Stomach (tissue), 19 donors: ENCODE measurements around the gene MTHFD2L. TPM values are rescaled to one million over a fixed set of nuclear protein-coding genes. Genes with fewer than 3 reads are reported as not detected.
A peak's percentile ranks its signal among the peaks of the same experiment; 100 is the strongest.

ENCODE experiments used
- DNase-seq, 2 donors: peaks; one replicate each; pipeline versions ENCODE4 v3.0.0 to v3.0.0-alpha.2; 2013 to 2019
- H3K27ac ChIP-seq, 5 donors: fragments of 200-600 bp in 4 of 5; sonication (generic) in 4 of 5; one replicate each; pipeline ENCODE4 v1.5.1; 2013 to 2019; ENCODE audit warnings: mild to moderate bottlenecking in 1 of 5, moderate library complexity in 1 of 5
- H3K27me3 ChIP-seq, 3 donors: fragments of 200-600 bp; sonication (generic); one replicate each; pipeline ENCODE4 v1.5.1; 2017 to 2019; ENCODE audit warnings: mixed run types in 1 of 3
- H3K36me3 ChIP-seq, 4 donors: fragments of 200-600 bp; sonication (generic); 1 replicate in 3 of 4; 2 replicates in 1 of 4; pipeline ENCODE4 v1.5.1; 2016 to 2019
- H3K4me1 ChIP-seq, 4 donors: fragments of 200-600 bp; sonication (generic); one replicate each; pipeline ENCODE4 v1.5.1; 2016 to 2019
- H3K4me3 ChIP-seq, 4 donors: fragments of 200-600 bp; sonication (generic) in 3 of 4; one replicate each; pipeline ENCODE4 v1.5.1; 2016 to 2019; ENCODE audit warnings: mild to moderate bottlenecking in 1 of 4
- H3K9me3 ChIP-seq, 4 donors: fragments of 200-600 bp; sonication (generic); one replicate each; pipeline ENCODE4 v1.5.1; 2016 to 2019
- EP300 ChIP-seq: sonication (generic); formaldehyde crosslinking; IDR thresholded peaks from one replicate; pipeline ENCODE4 v1.6.1; 2017; ENCODE audit warnings: antibody characterized with exemption
- POLR2A ChIP-seq, 4 donors: fragments of 450-650 bp; IDR thresholded peaks; one replicate each; pipeline ENCODE4 v1.6.1; 2016; ENCODE audit warnings: antibody characterized with exemption in 4 of 4, control low read depth in 2 of 4, mild to moderate bottlenecking in 1 of 4, moderate library complexity in 1 of 4
- POLR2AphosphoS5 ChIP-seq, 3 donors: sonication (generic); formaldehyde crosslinking; IDR thresholded peaks; one replicate each; pipeline ENCODE4 v1.6.1; 2016; ENCODE audit warnings: antibody characterized with exemption in 3 of 3
- WGBS, 5 donors: extraction: QIAGEN DNeasy Blood & Tissue Kit in 3 of 5; methylation state at CpG; one replicate each; pipeline versions ENCODE4 v1.1.5 to v1.1.7; 2013 to 2018; 5-methylcytosine and 5-hydroxymethylcytosine counted together
- intact Hi-C: fragments of 100-400 bp; cut with DNase I; formaldehyde crosslinking; loops from one replicate; pipeline ENCODE4 v1.15.1; 2023; ENCODE audit warnings: low total_unique reads
- long read RNA-seq, 10 donors: transcript quantifications; one replicate each; lab custom pipeline, GENCODE V29; 2026
- polyA plus RNA-seq, 3 donors: library from polyadenylated mRNA; stranded (reverse); fragments of 200-250 nt; gene quantifications; one replicate each; pipeline ENCODE4 v1.2.3, GENCODE V29; 2013
- total RNA-seq, 5 donors: library from RNA; depleted of rRNA; stranded (reverse); fragments of >200 nt; gene quantifications; one replicate each; pipeline versions ENCODE4 v1.1.0 to v1.2.3, GENCODE V29; 2014 to 2016
- TF ChIP-seq, protein P1 (sequence below), 7 experiments: fragments of 450-650 bp in 4 of 7; fragments of 200-600 bp in 3 of 7; sonication (generic) in 3 of 7; IDR thresholded peaks; one replicate each; pipeline ENCODE4 v1.5.1; 2016 to 2019; ENCODE audit warnings: antibody characterized with exemption in 7 of 7, control low read depth in 2 of 7, mild to moderate bottlenecking in 1 of 7
- donor health status: healthy with polysubstance abuse.
- donor health status: Bipolar disorder and iron deficiency.
- donor health status: healthy.

MTHFD2L gene
- total RNA-seq (10 to 100 TPM in 3 of 5 donors, 1 to 10 TPM in 2; 1.4 to 34.1 (median 13.4) TPM), polyA plus RNA-seq (1 to 10 TPM; 6.6 to 8.3 (median 7.1) TPM)
- long read RNA-seq, donor 1, partial matches to known transcripts: 0 of 3 reads
- long read RNA-seq, donor 1, other reads (novel, unspliced or antisense): 0 of 3 reads
- long read RNA-seq, donor 2, transcript MTHFD2L-208 (2 exons, 2,363 nt): major isoform, 13 of 14 reads
- long read RNA-seq, donor 2, partial matches to known transcripts: 0 of 14 reads
- long read RNA-seq, donor 2, other reads (novel, unspliced or antisense): 0 of 14 reads
- long read RNA-seq, donor 3, transcript MTHFD2L-208 (2 exons, 2,363 nt): major isoform, 11 of 12 reads
- long read RNA-seq, donor 3, partial matches to known transcripts: 0 of 12 reads
- long read RNA-seq, donor 3, other reads (novel, unspliced or antisense): 0 of 12 reads
- long read RNA-seq, donor 4: 0 reads
- long read RNA-seq, donor 5, transcript MTHFD2L-208 (2 exons, 2,363 nt): major isoform, 15 of 16 reads
- long read RNA-seq, donor 5, partial matches to known transcripts: 0 of 16 reads
- long read RNA-seq, donor 5, other reads (novel, unspliced or antisense): 0 of 16 reads
- long read RNA-seq, donor 6: 0 reads
- long read RNA-seq, donor 7, transcript MTHFD2L-208 (2 exons, 2,363 nt): major isoform, 7 of 9 reads
- long read RNA-seq, donor 7, partial matches to known transcripts: 0 of 9 reads
- long read RNA-seq, donor 7, other reads (novel, unspliced or antisense): 0 of 9 reads
- long read RNA-seq, donor 8, transcript MTHFD2L-208 (2 exons, 2,363 nt): major isoform, 9 of 10 reads
- long read RNA-seq, donor 8, partial matches to known transcripts: 0 of 10 reads
- long read RNA-seq, donor 8, other reads (novel, unspliced or antisense): 0 of 10 reads
- long read RNA-seq, donor 9, transcript MTHFD2L-208 (2 exons, 2,363 nt): major isoform, 11 of 11 reads
- long read RNA-seq, donor 9, partial matches to known transcripts: 0 of 11 reads
- long read RNA-seq, donor 9, other reads (novel, unspliced or antisense): 0 of 11 reads
- long read RNA-seq, donor 10, transcript MTHFD2L-208 (2 exons, 2,363 nt): major isoform, 6 of 6 reads
- long read RNA-seq, donor 10, partial matches to known transcripts: 0 of 6 reads
- long read RNA-seq, donor 10, other reads (novel, unspliced or antisense): 0 of 6 reads

DNA sequence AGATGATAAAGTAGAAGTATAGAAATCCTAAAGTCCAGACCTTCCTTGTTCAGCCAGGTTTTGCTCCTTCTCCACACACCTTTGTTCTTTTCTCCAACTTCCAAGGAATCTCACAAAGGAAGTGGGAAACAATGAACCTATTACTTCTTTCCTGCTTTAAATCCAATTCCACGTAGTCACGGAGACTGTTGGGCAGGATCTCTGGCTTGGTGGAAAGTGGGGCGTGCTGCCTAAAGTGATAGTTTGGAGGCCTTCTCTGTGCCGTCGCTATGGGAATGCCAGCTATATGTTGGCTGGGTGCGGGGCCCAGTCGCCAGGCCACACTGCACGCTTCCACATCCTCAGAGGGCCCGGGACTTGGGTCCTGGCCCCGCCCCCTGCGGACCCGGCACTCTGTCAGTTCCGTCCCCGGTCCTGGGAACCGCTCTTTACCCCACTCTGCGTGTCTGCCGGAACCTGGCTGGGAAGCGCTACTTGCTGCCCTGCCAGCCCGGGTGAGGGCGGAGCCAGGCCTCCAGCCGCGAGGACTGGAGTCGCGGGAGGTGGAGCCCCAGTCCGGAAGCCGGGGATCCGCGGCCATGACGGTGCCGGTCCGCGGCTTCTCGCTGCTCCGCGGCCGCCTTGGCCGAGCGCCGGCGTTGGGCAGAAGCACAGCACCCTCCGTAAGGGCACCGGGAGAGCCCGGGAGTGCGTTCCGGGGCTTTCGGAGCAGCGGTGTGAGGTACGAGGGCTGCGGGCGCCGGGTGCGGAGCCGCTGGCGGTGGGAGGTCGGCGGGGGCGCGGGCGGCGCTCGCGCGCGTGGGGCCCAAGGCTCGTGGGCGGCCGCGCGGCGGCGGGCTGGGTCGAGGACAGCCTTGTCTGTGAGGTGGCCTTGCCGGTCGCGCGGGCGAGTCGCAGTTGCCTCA lies at the start of gene MTHFD2L:
Gene MTHFD2L, plus strand, starts transcription at position 558 of the 905 bp plus-strand sequence. Its CDS starts 21 bp downstream, at position 579.
- Histone ChIP-seq H3K27me3 (no peaks in the 10 kb centered on the region), H3K27ac (peak within 1 kb of the TSS; percentile 87 to 97 (median 92)), H3K36me3 (peaks cover 0 to 24% (median 14%) of the 10 kb centered on the region in 4 donors), H3K4me3 (peak within 1 kb of the TSS; percentile 59 to 70 (median 62)), H3K9me3 (no peaks in the 10 kb centered on the region), H3K4me1 (peaks cover 7 to 40% (median 17%) of the 10 kb centered on the region in 4 donors)
- TF ChIP-seq POLR2A (IDR thresholded peaks at IDR 0.05): peak in 1 of 4 donors; percentile 74
- TF ChIP-seq, protein P1, sequence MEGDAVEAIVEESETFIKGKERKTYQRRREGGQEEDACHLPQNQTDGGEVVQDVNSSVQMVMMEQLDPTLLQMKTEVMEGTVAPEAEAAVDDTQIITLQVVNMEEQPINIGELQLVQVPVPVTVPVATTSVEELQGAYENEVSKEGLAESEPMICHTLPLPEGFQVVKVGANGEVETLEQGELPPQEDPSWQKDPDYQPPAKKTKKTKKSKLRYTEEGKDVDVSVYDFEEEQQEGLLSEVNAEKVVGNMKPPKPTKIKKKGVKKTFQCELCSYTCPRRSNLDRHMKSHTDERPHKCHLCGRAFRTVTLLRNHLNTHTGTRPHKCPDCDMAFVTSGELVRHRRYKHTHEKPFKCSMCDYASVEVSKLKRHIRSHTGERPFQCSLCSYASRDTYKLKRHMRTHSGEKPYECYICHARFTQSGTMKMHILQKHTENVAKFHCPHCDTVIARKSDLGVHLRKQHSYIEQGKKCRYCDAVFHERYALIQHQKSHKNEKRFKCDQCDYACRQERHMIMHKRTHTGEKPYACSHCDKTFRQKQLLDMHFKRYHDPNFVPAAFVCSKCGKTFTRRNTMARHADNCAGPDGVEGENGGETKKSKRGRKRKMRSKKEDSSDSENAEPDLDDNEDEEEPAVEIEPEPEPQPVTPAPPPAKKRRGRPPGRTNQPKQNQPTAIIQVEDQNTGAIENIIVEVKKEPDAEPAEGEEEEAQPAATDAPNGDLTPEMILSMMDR (IDR thresholded peaks at IDR 0.05): no peak
- TF ChIP-seq POLR2AphosphoS5 (IDR thresholded peaks at IDR 0.05): peak; percentile 73 to 93 (median 90)
- no peak for TF ChIP-seq EP300
- peak; percentile 94 to 97 for DNase-seq
- 0 to 1% (median 0%) methylated on average over 32 to 78 of the region's 78 CpGs for WGBS, 5 donors
- intact Hi-C loops: no loop called here

DNA sequence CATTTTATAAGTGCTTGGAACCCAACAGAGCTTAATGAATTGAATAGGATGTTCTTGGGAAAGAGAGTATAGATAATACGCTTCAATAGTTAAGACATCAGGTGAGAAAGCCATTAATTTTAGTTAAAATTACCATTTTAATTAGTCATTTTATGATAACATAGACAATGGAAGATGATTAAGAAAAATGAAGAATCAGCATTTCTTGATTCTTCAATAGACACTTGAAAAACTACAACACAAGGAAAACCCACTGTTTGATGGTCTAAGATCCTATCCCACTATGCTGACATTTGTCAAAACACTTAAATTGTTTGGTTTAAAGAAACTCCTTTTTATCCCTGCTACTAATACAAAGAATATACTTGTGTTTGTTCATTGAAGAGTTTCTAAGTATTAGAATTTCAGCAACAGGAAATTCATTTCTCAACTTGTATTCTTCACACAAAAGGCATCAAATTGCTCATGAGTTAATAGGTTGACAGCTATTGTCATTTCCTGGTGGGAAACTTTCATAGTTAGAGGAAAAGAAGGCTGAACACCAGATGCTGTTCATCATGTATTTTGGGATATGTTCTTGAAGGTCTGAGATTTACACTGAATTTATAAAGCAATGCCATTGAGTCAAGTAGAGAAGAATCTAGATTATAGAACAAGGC lies 49.3 kb upstream of the MTHFD2L start:
- no peaks in the 10 kb centered on the region for H3K27me3 ChIP-seq
- DNase-seq: no peak
- no peaks in the 10 kb centered on the region for H3K9me3 ChIP-seq
- no peak for TF ChIP-seq POLR2AphosphoS5 (IDR thresholded peaks at IDR 0.05)
- no peak for TF ChIP-seq EP300
- TF ChIP-seq POLR2A (IDR thresholded peaks at IDR 0.05): no peak
- TF ChIP-seq, protein P1 (IDR thresholded peaks at IDR 0.05): no peak
- peaks cover 11 to 66% (median 19%) of the 10 kb centered on the region in 4 donors for H3K4me1 ChIP-seq
- H3K4me3 ChIP-seq: no peak overlapping the region
- intact Hi-C loops: no loop called here
- peak overlapping the region in 3 of 5 donors; percentile 40 to 73 (median 56) for H3K27ac ChIP-seq
- 91 to 100% (median 98%) methylated on average over 1 of the region's 1 CpG for WGBS, 5 donors
- no peaks in the 10 kb centered on the region for H3K36me3 ChIP-seq

DNA sequence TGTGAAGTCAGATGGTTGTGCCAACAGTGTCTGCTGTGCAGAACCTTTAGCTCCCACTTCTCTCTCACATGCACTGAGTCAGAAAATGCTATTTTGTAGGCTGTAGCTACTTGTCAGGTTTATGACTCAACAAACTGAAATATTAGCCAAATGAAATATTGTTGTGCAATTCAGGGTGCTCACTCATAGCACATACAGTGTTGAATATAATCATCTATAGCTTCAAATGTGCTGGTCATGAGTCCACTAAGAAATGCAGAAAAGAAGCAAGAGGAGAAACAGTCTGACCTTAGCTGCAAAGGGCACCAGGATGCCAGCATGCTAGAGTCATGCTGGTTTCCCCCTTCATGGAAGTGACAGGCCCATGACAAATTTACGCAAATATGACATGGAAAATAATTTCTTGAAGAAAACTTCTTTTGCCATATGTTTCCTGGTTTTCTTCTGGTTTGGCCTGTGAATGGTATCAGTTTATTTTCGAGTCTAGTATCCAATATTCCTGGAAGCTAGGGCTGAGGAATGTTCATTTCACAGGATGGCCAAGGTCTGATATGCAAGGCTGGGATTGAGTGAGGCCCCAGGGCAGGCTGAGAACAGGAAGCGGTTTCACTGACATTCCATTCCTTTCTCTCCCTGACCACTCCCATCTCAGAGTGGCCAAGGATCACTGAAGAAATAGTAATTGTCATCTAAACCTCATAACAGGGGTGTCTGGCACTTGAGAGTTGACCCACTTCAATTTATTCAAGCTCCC lies 48.6 kb upstream of the MTHFD2L start:
- H3K4me3 ChIP-seq: no peak overlapping the region
- H3K27me3 ChIP-seq: no peaks in the 10 kb centered on the region
- no peaks in the 10 kb centered on the region for H3K36me3 ChIP-seq
- TF ChIP-seq POLR2AphosphoS5 (IDR thresholded peaks at IDR 0.05): peak in 1 of 3 donors; percentile 3
- TF ChIP-seq, protein P1 (IDR thresholded peaks at IDR 0.05): no peak
- H3K27ac ChIP-seq: peak overlapping the region in 4 of 5 donors; percentile 31 to 73 (median 48)
- 48 to 63% (median 55%) methylated on average over 3 of the region's 3 CpGs for WGBS, 5 donors
- peak in 1 of 2 donors; percentile 55 for DNase-seq
- no peaks in the 10 kb centered on the region for H3K9me3 ChIP-seq
- H3K4me1 ChIP-seq: peaks cover 11 to 59% (median 16%) of the 10 kb centered on the region in 4 donors
- intact Hi-C loops: no loop called here
